Loucy (cell line): ENCODE data around the gene ZCRB1.

Experiments used
- H2AFZ ChIP-seq: fragments of 200-600 bp; sonication (generic); 2 replicates; pipeline ENCODE4 v1.6.0; 2016; ENCODE audit warnings: antibody characterized with exemption, mild to moderate bottlenecking, low read length, moderate library complexity
- H3F3A ChIP-seq: fragments of 200-600 bp; 2 replicates; pipeline ENCODE4 v1.6.0; 2016; ENCODE audit warnings: antibody characterized with exemption, low read depth, mild to moderate bottlenecking
- H3K27me3 ChIP-seq: fragments of 200-600 bp; sonication (generic); 2 replicates; pipeline ENCODE4 v1.6.1; 2014; ENCODE audit warnings: low read length, mild to moderate bottlenecking; ENCODE audit not compliant: insufficient read depth, poor library complexity, severe bottlenecking
- H3K36me3 ChIP-seq: fragments of 200-600 bp; sonication (generic); 2 replicates; pipeline ENCODE4 v1.6.1; 2016; ENCODE audit warnings: low read length; ENCODE audit not compliant: insufficient read depth
- H3K4me1 ChIP-seq: fragments of 200-600 bp; sonication (generic); 2 replicates; pipeline ENCODE4 v1.5.1; 2014; ENCODE audit warnings: low read length, mild to moderate bottlenecking; ENCODE audit not compliant: insufficient read depth, poor library complexity, severe bottlenecking
- H3K4me2 ChIP-seq: fragments of 200-600 bp; sonication (generic); 2 replicates; pipeline ENCODE4 v1.6.0; 2014; ENCODE audit warnings: antibody characterized with exemption, low read length, low read depth, mild to moderate bottlenecking; ENCODE audit not compliant: poor library complexity, severe bottlenecking
- H3K4me3 ChIP-seq: fragments of 200-600 bp; sonication (generic); 2 replicates; pipeline ENCODE4 v1.5.1; 2014; ENCODE audit warnings: low read length, mild to moderate bottlenecking, mixed read lengths; ENCODE audit not compliant: poor library complexity, severe bottlenecking
- H3K79me2 ChIP-seq: fragments of 200-600 bp; sonication (generic); 2 replicates; pipeline ENCODE4 v1.6.1; 2014; ENCODE audit warnings: low read length; ENCODE audit not compliant: insufficient read depth
- H3K9ac ChIP-seq: fragments of 200-600 bp; sonication (generic); 2 replicates; pipeline ENCODE4 v1.6.0; 2014; ENCODE audit warnings: mild to moderate bottlenecking, low read depth, low read length, moderate library complexity; ENCODE audit not compliant: poor library complexity, severe bottlenecking
- H3K9me2 ChIP-seq: fragments of 200-600 bp; sonication (generic); replicated peaks from 2 replicates; pipeline ENCODE4 v1.6.1; 2016; ENCODE audit warnings: low read depth, low read length, mixed read lengths
- H3K9me3 ChIP-seq: fragments of 200-600 bp; sonication (generic); 2 replicates; pipeline ENCODE4 v1.6.1; 2014; ENCODE audit warnings: mild to moderate bottlenecking, antibody characterized with exemption, low read length, low read depth; ENCODE audit not compliant: insufficient read depth
- H4K20me1 ChIP-seq: fragments of 200-600 bp; sonication (generic); 2 replicates; pipeline ENCODE4 v1.6.0; 2014; ENCODE audit warnings: antibody characterized with exemption, low read length, mild to moderate bottlenecking; ENCODE audit not compliant: insufficient read depth, poor library complexity, severe bottlenecking
- EZH2phosphoT487 ChIP-seq: fragments of 200-600 bp; IDR thresholded peaks from 2 replicates; pipeline ENCODE4 v1.6.1; 2018; ENCODE audit warnings: antibody characterized with exemption, mild to moderate bottlenecking, moderate library complexity, borderline replicate concordance
- TF ChIP-seq, protein P1 (sequence below): fragments of 200-600 bp; sonication (generic); conservative IDR thresholded peaks from 2 replicates; pipeline ENCODE4 v1.5.1; 2014; ENCODE audit warnings: mild to moderate bottlenecking, antibody characterized with exemption, low read length

ZCRB1 gene

DNA sequence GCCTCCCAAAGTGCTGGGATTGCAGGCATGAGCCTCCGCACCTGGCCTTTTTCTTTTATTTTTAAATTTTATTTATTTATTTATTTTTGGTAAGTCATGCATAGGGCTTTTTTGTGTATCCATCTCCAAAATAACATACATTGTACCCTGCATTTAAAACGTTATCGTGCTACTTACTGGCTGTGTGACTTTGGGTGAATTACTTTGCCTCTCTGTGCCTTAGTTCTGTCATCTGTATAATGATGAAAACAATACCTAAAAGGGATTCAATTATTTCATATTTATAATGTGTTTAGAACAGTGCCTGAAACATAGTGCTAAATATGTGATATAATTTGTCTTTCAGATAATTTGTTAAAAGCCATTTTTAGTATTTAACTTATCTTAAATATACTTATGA, 19.6 kb downstream of the ZCRB1 start:
- Histone ChIP-seq H3K36me3 (no peaks in the 10 kb centered on the region), H3F3A (no peaks in the 10 kb centered on the region), H3K9ac (no peak overlapping the region), H3K4me2 (no peak overlapping the region), H3K9me2 (no peaks in the 10 kb centered on the region), H3K79me2 (no peaks in the 10 kb centered on the region), H4K20me1 (no peaks in the 10 kb centered on the region), H3K27me3 (no peaks in the 10 kb centered on the region), H3K9me3 (no peaks in the 10 kb centered on the region), H2AFZ (no peak overlapping the region), H3K4me1 (no peaks in the 10 kb centered on the region), H3K4me3 (no peak overlapping the region)
- TF ChIP-seq, protein P1, sequence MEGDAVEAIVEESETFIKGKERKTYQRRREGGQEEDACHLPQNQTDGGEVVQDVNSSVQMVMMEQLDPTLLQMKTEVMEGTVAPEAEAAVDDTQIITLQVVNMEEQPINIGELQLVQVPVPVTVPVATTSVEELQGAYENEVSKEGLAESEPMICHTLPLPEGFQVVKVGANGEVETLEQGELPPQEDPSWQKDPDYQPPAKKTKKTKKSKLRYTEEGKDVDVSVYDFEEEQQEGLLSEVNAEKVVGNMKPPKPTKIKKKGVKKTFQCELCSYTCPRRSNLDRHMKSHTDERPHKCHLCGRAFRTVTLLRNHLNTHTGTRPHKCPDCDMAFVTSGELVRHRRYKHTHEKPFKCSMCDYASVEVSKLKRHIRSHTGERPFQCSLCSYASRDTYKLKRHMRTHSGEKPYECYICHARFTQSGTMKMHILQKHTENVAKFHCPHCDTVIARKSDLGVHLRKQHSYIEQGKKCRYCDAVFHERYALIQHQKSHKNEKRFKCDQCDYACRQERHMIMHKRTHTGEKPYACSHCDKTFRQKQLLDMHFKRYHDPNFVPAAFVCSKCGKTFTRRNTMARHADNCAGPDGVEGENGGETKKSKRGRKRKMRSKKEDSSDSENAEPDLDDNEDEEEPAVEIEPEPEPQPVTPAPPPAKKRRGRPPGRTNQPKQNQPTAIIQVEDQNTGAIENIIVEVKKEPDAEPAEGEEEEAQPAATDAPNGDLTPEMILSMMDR = no peak
- no peak for TF ChIP-seq EZH2phosphoT487

DNA sequence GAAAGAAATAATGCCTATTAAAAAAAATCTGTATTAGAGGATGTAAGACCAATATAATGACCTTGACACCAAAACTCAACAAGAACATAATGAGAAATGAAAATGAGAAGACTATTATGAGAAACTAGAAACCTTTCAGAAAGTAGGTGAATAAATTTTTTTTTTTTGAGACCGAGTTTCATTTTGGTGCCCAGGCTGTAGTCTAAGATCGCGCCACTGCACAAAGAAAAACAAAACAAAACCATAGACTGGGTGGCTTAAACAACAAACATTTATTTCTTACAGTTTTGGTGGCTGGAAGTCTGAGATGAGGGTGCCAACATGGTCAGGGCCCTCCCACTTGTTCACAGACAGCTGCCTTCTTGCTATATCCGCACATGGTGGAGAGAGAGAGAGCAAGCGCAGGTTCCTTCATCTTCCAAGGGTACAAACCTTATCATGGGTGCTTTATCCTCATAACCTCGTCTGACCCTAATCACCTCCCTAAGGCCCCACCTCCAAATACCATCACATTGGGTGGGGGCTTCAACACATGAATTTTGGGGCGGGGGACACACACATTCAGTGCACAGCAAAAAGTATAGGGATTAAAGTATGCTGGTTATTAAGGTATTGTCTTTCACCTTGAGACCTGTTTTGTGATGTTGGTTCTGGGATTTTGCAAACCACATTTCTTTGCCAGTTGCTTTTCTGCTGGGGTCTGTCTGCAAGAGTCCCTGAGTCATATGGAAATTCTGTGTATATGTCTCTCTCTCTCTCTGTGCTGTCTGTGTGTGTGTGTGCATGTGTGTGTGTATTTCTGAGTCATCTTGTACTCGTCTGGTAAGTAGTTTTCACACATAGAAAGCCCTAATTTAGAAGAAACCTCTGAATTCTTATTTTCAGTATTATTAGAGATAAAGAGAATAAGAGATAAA, 26.2 kb downstream of the ZCRB1 start:
- H3K36me3 ChIP-seq = no peaks in the 10 kb centered on the region
- no peaks in the 10 kb centered on the region for H3F3A ChIP-seq
- H3K27me3 ChIP-seq = no peaks in the 10 kb centered on the region
- H2AFZ ChIP-seq = peak overlapping the region; percentile 46; the same call in 1 of the 2 replicates
- H3K4me2 ChIP-seq = no peak overlapping the region
- H3K9me2 ChIP-seq = no peaks in the 10 kb centered on the region
- no peak overlapping the region for H3K4me3 ChIP-seq
- H3K79me2 ChIP-seq = no peaks in the 10 kb centered on the region
- TF ChIP-seq, protein P1 = no peak
- TF ChIP-seq EZH2phosphoT487 = no peak
- H3K4me1 ChIP-seq = no peaks in the 10 kb centered on the region
- H3K9me3 ChIP-seq = no peaks in the 10 kb centered on the region
- H4K20me1 ChIP-seq = no peaks in the 10 kb centered on the region
- H3K9ac ChIP-seq = no peak overlapping the region

DNA sequence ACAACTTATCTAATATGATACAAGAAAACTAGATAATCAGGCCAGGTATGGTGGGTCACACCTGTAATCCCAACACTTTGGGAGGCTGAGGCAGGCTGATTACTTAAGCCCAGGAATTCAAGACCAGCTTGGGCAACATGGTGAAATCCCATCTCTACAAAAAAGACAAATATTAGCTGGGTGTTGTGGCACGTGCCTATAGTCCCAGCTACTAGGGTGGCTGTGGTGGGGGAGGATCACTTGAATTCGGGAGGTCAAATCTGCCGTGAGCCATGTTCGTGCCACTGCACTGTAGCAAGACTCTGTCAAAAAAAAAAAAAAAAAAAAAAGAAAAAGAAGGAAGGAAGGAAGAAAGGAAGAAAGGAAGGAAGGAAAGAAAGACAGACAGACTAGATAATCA, 27.0 kb downstream of the ZCRB1 start:
- Histone ChIP-seq H3K27me3 (no peaks in the 10 kb centered on the region), H3K79me2 (no peaks in the 10 kb centered on the region), H3K9ac (no peak overlapping the region), H4K20me1 (no peaks in the 10 kb centered on the region), H3K9me2 (no peaks in the 10 kb centered on the region), H3K36me3 (no peaks in the 10 kb centered on the region), H2AFZ (no peak overlapping the region), H3F3A (no peaks in the 10 kb centered on the region), H3K4me3 (no peak overlapping the region), H3K9me3 (no peaks in the 10 kb centered on the region), H3K4me1 (no peaks in the 10 kb centered on the region), H3K4me2 (no peak overlapping the region)
- TF ChIP-seq EZH2phosphoT487 = no peak
- TF ChIP-seq, protein P1 = no peak
